GM10847 (cell line): ENCODE results near the gene SLC1A5.
A peak's percentile ranks its signal among the peaks of the same experiment; 100 is the strongest.

Experiments
- POLR2A ChIP-seq: IDR thresholded peaks from 2 replicates; pipeline ENCODE4 v1.6.1; 2011; ENCODE audit not compliant: insufficient read length; ENCODE audit errors: extremely low read depth

The SLC1A5 gene

DNA sequence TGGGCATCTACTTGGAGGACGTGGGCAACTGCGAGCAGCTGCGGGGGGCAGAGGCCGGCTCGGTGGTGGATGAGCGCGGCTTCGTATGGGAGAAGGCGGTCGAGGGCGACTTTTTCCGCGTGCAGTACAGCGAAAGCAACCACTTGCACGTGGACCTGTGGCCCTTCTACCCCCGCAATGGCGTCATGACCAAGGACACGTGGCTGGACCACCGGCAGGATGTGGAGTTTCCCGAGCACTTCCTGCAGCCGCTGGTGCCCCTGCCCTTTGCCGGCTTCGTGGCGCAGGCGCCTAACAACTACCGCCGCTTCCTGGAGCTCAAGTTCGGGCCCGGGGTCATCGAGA, 31.9 kb downstream of the SLC1A5 start:
- no peak for TF ChIP-seq POLR2A

DNA sequence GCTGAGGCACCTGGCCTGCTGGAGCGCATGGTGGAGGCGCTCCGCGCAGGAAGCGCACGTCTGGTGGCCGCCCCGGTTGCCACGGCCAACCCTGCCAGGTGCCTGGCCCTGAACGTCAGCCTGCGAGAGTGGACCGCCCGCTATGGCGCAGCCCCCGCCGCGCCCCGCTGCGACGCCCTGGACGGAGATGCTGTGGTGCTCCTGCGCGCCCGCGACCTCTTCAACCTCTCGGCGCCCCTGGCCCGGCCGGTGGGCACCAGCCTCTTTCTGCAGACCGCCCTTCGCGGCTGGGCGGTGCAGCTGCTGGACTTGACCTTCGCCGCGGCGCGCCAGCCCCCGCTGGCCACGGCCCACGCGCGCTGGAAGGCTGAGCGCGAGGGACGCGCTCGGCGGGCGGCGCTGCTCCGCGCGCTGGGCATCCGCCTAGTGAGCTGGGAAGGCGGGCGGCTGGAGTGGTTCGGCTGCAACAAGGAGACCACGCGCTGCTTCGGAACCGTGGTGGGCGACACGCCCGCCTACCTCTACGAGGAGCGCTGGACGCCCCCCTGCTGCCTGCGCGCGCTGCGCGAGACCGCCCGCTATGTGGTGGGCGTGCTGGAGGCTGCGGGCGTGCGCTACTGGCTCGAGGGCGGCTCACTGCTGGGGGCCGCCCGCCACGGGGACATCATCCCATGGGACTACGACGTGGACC, 32.4 kb downstream of the SLC1A5 start:
- TF ChIP-seq POLR2A = no peak

DNA sequence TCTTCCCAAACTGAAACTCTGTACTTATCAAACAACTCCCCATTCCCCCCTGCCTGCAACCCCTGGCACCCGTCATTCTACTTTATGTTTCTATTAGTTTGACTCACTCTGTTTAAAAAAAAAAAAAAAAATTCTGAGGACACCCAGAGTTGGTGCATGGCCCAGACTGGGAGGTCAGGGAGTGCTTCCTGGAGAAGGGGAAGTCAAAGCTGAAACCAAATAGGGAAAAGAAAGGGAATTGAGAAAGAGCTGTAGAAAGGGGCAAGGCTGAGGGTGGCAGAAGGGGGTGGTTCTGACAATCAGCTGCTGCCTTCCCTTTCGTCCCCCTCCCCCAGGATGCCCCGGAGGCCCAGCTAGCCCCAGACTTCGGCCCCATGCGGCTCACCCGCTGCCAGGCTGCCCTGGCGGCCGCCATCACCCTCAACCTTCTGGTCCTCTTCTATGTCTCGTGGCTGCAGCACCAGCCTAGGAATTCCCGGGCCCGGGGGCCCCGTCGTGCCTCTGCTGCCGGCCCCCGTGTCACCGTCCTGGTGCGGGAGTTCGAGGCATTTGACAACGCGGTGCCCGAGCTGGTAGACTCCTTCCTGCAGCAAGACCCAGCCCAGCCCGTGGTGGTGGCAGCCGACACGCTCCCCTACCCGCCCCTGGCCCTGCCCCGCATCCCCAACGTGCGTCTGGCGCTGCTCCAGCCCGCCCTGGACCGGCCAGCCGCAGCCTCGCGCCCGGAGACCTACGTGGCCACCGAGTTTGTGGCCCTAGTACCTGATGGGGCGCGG, 33.1 kb downstream of the SLC1A5 start:
- TF ChIP-seq POLR2A = no peak

DNA sequence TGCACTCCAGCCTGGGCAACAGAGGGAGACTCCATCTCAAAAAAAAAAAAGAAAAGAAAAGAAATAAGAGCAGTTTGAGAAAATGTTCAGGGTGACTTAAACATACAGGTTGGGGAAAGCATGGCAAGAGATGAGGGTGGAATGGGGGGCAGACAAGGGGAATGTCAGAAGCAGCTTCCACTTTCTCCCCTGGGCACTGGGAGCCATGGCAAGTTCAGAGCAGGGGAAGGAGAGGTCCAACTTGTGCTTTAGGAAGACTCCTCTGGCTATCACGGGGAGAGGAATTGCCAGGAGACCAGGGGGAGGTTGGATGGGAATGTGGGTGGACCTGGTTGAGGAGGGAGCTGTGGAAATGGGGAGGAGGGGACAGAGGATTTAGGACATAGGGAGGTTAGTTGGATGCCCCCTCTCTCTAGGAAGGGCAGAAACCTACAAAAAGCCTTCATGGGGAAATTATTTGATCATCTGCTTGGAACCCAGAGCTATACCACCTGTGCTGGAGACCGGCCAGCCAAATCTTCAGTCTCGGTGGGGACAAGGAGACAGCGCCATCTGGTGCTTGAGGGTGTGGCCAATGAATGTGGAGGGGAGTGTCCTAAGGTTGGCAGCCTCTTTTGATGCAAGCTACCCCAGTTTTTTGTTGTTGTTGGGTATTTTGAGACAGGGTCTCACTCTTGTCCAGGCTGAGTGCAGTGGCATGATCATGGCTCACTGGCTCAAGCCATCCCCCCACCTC, 34.8 kb downstream of the SLC1A5 start:
- no peak for TF ChIP-seq POLR2A

DNA sequence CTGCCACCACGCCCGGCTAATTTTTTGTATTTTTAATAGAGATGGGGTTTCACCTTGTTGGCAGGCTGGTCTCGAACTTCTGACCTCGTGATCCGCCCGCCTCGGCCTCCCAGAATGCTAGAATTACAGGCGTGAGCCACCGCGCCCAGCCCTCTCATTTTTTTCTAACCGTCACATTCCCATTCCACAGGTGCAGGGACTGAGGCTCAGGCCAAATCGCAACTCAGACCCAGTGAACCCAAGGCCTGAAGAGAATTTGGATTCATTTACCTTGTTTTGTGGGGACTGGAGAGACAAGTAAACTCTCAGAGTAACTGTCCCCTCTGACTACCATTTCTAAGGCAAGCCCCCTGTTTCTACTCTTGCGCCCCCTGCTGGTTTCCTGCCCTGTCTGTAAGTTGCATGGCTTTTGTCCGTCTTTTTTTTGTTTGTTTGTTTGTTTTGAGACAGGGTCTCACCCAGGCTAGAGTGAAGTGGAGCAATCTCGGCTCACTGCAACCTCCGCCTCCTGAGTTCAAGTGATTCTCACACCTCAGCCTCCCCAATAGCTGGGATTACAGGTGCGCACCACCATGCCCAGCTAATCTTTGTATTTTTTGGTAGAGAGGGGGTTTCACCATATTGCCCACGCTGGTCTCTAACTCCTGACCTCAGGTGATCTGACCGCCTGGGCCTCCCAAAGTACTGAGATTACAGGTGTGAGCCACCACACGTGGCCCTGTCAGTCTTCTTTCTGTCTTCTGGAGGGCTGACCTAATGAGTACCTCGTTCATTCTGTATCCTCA, 39.9 kb downstream of the SLC1A5 start:
- TF ChIP-seq POLR2A = no peak

DNA sequence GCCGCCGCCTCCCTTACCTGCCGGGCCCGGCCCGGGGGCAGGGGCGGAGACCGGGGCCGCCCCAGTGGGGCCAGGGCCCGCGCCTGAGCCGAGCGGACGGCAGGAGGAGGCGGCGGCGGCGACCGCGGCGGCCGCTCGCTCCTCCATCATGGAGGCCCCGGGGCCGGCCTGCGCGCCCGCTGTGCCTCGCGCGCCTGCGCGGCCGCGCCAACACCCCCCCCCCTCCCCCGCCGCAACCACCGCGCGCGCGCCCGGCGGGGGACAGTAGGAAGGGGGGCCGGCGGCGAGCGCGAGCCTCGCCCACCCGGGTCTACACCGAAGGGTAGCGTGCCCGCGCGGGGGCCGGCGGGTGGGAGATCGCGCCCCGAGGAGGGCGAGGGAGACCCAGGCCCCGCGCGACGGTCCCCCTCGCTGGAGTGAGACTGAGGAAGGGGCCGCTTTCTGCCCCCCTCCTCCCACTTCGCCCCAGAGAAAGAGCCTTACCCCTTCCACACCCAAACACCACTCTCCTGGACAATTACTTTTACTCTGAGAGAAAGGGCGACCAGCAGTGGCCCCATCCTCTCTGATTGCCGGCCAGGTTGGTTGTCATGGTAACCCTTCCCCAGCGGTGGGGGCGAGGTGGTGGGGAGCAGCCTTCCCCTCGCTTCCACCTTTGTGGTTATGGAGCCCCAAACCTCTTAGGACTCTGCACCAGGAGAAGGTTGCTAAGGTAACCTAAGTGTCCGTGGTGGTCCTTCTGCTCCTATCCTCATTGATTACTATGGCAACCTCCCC, 41.9 kb downstream of the SLC1A5 start, which contains the start of gene STRN4:
TSS of gene STRN4 (minus strand) at position 170 of the 777 bp plus-strand sequence. CDS start at position 150, 20 bp downstream.
- peak; percentile 17 for TF ChIP-seq POLR2A

DNA sequence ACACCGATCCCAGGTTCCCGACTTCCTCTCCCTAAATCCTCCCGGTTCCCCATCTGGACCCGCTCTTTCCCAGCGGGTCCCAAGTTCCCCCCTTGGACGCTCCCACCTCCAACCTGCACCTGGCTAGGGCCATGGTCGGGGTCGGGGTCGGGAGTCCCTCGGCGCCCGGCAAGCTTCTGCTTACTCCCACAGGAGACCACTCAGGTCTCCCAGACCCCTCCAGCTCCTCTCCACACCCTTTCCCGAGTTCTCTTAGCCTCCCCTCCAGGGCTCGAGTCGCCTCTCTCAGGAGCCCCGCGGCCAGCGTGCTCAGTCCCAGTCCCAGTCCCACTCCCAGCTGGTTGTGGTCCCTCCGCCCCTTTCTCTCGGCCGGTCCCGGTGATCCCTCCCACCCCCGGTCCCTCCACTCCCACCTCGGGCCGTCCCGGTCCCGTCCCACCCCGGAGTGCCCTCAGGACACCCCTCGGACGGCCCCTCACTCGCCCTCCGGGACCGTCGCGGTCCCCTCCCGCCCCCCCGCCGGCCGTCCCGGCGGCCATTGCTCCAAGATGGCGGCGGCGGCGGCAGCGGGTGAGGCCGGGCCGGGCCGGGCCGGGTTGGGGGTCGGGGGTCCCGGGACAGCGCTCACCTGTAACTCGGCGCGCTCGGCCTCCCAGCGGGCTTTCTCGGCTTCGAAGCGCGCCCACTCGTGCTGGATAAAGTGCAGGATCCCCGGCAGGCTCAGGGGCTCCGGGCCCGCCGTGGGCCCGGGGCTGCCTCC, 42.7 kb downstream of the SLC1A5 start, which contains the start of gene FKRP:
TSS of gene FKRP (plus strand) at position 537 of the 760 bp plus-strand sequence. CDS start 9,394 bp downstream, outside the sequence.
- peak; percentile 19 for TF ChIP-seq POLR2A

DNA sequence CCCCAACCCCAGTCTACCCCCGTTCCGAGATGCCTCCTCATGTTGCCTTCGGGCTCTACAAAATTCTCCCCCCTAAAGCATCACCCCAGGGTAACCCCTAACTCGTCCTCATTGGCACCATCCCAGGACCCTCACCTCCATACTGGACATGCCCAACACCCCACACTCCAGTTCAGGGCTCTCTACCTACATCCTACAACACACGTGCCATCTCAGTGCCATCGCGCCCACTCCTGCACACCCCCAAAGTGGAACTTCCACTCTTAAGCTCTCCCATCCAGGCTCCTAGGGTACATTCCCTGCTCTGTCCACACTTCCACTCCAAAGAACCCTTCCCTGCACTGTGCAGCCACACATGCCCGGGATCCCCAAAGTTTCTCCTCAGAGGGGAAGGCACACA, 43.4 kb downstream of the SLC1A5 start:
- TF ChIP-seq POLR2A = no peak

DNA sequence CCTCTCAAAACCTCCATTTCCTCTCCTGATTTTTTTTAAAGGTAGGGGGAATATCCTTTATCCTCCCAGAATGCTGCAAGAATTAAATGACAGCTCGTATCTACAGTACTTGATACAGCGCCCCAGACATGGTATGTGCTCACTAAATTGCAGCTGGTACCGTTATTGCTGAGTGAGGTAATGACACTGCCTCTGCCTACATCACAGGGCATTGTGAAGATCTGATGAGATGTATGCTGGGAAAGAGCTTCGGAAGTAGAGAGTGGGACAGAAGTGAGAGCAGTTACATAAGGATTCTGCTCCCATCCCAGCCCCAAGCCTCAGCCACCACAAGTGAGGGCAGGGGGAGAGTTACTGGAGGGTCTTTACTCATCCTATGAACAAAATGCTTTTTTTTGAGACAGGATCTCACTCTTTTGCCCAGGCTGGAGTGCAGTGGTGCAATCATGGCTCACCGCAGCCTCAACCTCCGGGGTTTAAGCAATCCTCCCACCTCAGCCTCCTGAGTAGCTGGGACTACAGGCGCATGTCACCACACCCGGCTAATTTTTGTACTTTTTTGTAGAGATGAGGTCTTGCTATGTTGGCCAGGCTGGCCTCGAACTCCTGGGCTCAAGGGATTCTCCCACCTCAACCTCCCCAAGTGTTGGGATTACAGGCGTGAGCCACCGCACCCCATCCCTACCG, 44.2 kb downstream of the SLC1A5 start:
- TF ChIP-seq POLR2A = no peak

DNA sequence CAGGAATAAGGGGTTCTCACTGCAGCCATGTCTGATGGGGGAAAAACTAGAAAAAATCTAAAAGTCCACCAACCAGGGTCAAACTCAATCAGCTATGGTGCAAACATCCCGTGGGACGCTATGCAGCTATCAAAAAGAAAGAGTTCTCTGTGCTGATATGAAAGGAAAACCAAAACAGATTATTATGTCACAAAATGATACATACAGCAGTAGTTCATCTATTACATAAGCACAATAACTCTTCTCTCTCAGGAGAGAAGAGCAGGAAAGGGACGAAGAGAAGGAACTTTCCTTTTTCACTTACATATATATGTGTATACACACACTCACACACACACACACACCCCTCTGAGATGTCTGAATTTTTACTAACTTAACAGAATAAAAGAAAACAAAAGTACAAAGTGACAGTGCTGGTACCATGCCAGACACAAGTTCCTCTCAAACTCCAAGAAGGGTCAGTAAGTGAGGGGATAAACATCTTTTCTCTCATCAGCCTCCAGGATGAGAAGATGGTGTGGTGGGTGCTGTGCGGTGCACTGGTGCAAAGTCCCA, 45.4 kb downstream of the SLC1A5 start:
- TF ChIP-seq POLR2A = no peak

DNA sequence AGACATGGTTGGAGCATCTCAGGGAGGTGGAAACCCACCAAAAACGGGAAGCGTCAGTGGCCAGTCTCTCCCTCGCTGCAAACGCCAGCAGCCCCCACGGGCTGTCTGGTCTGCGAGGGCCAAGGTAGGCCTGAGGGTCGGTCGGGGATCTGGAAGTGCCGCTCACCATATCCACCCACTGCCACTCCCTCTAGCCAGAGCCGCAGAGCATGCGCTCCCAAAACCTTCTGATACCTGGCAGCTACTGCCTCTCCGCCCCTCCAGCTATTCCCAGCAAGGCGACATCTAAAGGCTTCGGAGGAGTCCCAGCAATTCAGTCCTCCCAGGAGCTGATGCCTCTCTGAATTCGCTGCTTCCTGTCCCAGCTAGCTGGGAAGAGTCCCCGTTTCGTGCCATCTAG, 46.9 kb downstream of the SLC1A5 start:
- TF ChIP-seq POLR2A = no peak

DNA sequence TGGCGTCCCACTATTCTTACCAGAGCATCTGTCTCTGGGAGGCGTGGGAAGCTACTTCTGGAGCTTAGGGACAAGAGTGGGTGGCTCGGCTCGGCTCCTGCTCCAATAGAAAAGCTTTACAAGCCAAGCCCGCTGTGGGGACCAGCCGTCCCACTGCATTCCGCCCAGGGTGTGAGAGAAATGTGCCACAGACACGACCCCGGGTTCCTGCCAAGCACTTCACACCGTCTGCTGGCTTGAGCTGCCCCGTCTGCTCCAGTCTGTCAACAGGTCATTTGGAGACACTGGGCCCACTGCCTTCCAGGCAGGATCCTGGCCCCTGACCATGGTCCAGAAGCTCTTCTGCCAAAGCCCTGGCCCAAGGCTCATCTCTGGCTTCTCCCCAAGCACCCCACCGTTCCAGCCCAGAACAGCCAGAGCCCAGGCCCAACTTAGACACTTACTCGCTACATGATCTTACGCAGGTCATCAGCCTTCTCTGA, 49.1 kb downstream of the SLC1A5 start:
- TF ChIP-seq POLR2A = no peak

DNA sequence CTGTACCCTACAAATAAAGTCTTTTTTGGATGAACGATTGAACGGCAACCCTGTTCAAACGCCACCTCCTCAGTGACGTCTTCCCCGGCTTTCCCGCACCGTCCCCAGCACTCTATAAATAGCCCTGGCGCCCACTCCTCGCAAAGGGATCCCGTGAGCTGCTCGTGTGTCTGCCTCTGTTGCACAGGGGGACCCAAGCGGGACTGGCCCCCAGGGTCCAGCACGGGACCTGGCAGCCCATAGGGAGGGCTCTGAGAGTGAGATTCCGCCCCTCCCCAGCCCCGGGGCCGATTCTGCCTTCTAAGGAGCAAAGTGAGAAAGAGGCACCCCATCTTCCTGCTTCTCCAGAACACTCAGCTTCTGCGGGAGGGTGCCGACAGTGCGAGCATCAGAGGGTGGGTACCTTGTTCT, 50.6 kb downstream of the SLC1A5 start:
- no peak for TF ChIP-seq POLR2A

DNA sequence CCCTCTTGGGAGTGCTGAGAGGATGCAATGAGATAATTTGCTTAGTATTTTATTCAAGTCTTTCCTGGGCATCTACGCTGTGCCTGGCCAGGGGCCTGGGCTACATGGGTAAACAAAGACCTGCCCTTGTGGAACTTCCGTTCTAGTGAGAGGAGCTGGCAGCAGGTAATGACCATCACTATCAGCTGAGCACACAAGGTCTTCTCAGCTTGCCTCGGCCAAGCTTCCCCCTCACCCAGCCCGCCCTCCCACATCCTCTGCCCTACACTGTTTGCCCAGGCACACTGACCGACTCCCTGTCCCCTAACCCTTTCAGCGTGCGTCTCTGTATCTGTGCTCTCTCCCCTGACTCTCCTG, 51.1 kb downstream of the SLC1A5 start:
- no peak for TF ChIP-seq POLR2A
